Measurements from ENCODE around the gene LEKR1. TPM values are rescaled to one million over a fixed set of nuclear protein-coding genes. Genes with fewer than 3 reads are reported as not detected.

LEKR1 gene
- total RNA-seq, 1 donor from 2014 or later, result 0.52 TPM

DNA sequence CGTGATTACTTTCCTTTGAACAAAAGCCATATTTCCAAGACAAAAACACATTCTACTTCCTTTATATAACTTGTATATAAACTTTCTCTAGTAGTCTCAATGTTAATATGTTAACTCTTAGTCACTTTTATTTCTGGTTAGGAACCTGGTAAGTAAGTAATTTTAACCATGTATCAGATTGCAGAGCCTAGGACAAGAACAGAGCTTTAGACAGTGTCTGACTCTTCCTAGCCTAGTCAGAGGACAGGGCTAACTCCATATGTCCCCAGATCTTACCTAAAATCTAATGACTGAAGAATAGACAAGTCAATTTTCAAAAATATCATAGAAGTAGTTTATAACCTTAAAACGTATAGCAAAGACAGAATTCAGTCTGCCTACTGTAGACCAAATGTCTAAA is 8.3 kb downstream of the LEKR1 start:
- Histone ChIP-seq H3K27me3 (ENCODE audit: control insufficient read depth in 3 of 3, insufficient read depth in 3 of 3, low read length in 3 of 3) (no peaks in the 10 kb centered on the region), H3K4me1 (ENCODE audit: control insufficient read depth in 3 of 3, insufficient read depth in 3 of 3, low read length in 3 of 3) (no peaks in the 10 kb centered on the region), H3K4me3 (ENCODE audit: low read length in 3 of 3) (no peak overlapping the region), H3K9ac (ENCODE audit: low read depth in 1 of 3, low read length in 3 of 3) (no peak overlapping the region), H3K36me3 (ENCODE audit: control insufficient read depth in 3 of 3, insufficient read depth in 3 of 3, low read length in 3 of 3) (no peaks in the 10 kb centered on the region), H3K27ac (ENCODE audit: low read depth, low read length) (no peak overlapping the region), H3K9me3 (ENCODE audit: control insufficient read depth in 3 of 3, low read length in 3 of 3) (no peaks in the 10 kb centered on the region)

DNA sequence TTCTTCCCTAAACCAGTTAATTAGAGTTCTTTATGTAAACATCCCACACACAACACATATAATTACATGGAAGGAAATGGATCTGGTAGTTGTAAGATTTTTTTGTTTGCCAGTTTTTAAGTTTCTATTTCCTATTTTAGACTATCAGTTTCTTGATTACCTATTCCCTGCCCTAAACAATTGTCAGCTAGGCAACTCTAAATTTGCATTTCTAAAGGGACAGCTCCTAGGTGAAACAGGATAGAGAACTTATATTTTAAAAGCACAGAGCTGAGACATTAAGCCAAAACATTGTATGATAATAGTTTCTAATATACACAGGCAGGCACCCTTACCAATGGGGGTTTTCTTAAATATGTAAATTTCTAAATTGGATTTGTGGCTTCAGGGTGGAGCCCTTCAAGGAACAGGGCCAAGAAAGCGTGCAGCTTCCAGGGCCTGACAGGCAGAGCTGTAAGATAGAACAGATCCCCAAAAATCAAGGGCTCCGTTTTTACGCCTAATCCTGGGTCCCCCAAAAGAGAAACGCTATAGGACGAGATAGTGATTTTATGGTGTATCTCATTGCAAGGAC is 8.9 kb downstream of the LEKR1 start:
- Histone ChIP-seq H3K27me3 (ENCODE audit: control insufficient read depth in 3 of 3, insufficient read depth in 3 of 3, low read length in 3 of 3) (no peaks in the 10 kb centered on the region), H3K27ac (ENCODE audit: low read depth, low read length) (no peak overlapping the region), H3K9ac (ENCODE audit: low read depth in 1 of 3, low read length in 3 of 3) (no peak overlapping the region), H3K36me3 (ENCODE audit: control insufficient read depth in 3 of 3, insufficient read depth in 3 of 3, low read length in 3 of 3) (no peaks in the 10 kb centered on the region), H3K9me3 (ENCODE audit: control insufficient read depth in 3 of 3, low read length in 3 of 3) (no peaks in the 10 kb centered on the region), H3K4me1 (ENCODE audit: control insufficient read depth in 3 of 3, insufficient read depth in 3 of 3, low read length in 3 of 3) (no peaks in the 10 kb centered on the region), H3K4me3 (ENCODE audit: low read length in 3 of 3) (no peak overlapping the region)

DNA sequence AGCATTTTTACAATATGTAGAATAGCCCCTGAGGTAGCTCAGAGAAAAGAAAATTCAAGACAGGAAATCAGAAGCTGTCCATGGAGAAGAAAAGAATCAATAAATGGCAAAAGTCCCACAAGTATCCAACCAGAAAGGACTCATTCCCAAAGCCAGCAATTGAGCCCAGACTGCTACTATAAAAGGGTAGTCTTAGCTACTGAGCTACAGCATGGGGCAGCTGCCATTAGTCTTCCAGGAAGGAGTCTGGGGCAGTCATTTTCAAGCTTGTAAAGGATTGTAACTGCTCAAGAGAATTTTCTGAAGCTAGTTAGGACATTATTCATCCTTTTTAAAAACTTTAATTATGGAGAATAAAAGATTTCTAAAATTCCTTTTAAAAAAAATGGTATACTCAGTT is 10.5 kb downstream of the LEKR1 start:
- Histone ChIP-seq H3K4me3 (ENCODE audit: low read length in 3 of 3) (no peak overlapping the region), H3K27me3 (ENCODE audit: control insufficient read depth in 3 of 3, insufficient read depth in 3 of 3, low read length in 3 of 3) (no peaks in the 10 kb centered on the region), H3K36me3 (ENCODE audit: control insufficient read depth in 3 of 3, insufficient read depth in 3 of 3, low read length in 3 of 3) (no peaks in the 10 kb centered on the region), H3K4me1 (ENCODE audit: control insufficient read depth in 3 of 3, insufficient read depth in 3 of 3, low read length in 3 of 3) (no peaks in the 10 kb centered on the region), H3K9me3 (ENCODE audit: control insufficient read depth in 3 of 3, low read length in 3 of 3) (no peaks in the 10 kb centered on the region), H3K27ac (ENCODE audit: low read depth, low read length) (no peak overlapping the region), H3K9ac (ENCODE audit: low read depth in 1 of 3, low read length in 3 of 3) (no peak overlapping the region)

DNA sequence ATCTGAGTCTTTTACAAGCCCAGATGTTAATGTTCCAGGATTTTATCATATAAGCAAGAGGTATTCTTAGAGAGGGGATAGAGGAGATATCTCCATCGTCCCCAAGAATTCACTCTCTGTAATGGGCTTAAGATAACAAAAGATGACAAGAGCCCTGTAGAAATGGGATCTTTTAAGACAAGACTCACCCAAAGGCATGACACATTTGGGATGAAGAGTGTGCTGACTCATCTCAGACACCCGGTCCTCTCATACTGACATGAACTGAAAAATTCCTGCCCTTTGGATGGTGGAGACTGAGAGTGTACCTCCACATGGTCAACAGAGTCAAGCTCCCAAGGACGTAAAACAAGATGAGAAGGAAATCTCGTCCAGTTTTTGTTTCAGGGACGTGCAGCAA is 11.0 kb downstream of the LEKR1 start:
- Histone ChIP-seq H3K4me1 (ENCODE audit: control insufficient read depth in 3 of 3, insufficient read depth in 3 of 3, low read length in 3 of 3) (no peaks in the 10 kb centered on the region), H3K9ac (ENCODE audit: low read depth in 1 of 3, low read length in 3 of 3) (no peak overlapping the region), H3K9me3 (ENCODE audit: control insufficient read depth in 3 of 3, low read length in 3 of 3) (no peaks in the 10 kb centered on the region), H3K27ac (ENCODE audit: low read depth, low read length) (no peak overlapping the region), H3K27me3 (ENCODE audit: control insufficient read depth in 3 of 3, insufficient read depth in 3 of 3, low read length in 3 of 3) (no peaks in the 10 kb centered on the region), H3K4me3 (ENCODE audit: low read length in 3 of 3) (no peak overlapping the region), H3K36me3 (ENCODE audit: control insufficient read depth in 3 of 3, insufficient read depth in 3 of 3, low read length in 3 of 3) (no peaks in the 10 kb centered on the region)

DNA sequence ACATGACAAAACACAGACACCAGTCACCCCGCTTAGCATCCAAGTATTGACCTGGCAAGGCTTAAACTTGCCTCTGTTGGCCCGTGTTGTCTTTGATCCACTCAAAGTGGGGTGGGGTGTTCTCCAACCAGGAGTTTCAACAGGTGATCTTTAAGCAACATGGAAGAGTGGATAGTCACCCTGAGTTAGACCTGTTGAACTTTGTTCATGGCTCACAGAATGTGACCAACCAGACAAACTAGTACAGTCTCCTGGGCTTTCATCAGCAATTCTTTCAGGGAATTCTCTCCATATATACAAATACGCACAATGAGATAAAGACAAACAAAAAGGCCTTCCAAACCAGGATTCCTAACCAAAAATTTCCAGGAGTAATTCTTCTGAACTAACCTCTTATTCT is 11.9 kb downstream of the LEKR1 start:
- H3K4me1 ChIP-seq (ENCODE audit: control insufficient read depth in 3 of 3, insufficient read depth in 3 of 3, low read length in 3 of 3), result no peaks in the 10 kb centered on the region
- H3K9ac ChIP-seq (ENCODE audit: low read depth in 1 of 3, low read length in 3 of 3), result no peak overlapping the region
- H3K4me3 ChIP-seq (ENCODE audit: low read length in 3 of 3), result no peak overlapping the region
- H3K27ac ChIP-seq (ENCODE audit: low read depth, low read length), result no peak overlapping the region
- H3K27me3 ChIP-seq (ENCODE audit: control insufficient read depth in 3 of 3, insufficient read depth in 3 of 3, low read length in 3 of 3), result no peaks in the 10 kb centered on the region
- H3K9me3 ChIP-seq (ENCODE audit: control insufficient read depth in 3 of 3, low read length in 3 of 3), result no peaks in the 10 kb centered on the region
- no peaks in the 10 kb centered on the region for H3K36me3 ChIP-seq (ENCODE audit: control insufficient read depth in 3 of 3, insufficient read depth in 3 of 3, low read length in 3 of 3)

DNA sequence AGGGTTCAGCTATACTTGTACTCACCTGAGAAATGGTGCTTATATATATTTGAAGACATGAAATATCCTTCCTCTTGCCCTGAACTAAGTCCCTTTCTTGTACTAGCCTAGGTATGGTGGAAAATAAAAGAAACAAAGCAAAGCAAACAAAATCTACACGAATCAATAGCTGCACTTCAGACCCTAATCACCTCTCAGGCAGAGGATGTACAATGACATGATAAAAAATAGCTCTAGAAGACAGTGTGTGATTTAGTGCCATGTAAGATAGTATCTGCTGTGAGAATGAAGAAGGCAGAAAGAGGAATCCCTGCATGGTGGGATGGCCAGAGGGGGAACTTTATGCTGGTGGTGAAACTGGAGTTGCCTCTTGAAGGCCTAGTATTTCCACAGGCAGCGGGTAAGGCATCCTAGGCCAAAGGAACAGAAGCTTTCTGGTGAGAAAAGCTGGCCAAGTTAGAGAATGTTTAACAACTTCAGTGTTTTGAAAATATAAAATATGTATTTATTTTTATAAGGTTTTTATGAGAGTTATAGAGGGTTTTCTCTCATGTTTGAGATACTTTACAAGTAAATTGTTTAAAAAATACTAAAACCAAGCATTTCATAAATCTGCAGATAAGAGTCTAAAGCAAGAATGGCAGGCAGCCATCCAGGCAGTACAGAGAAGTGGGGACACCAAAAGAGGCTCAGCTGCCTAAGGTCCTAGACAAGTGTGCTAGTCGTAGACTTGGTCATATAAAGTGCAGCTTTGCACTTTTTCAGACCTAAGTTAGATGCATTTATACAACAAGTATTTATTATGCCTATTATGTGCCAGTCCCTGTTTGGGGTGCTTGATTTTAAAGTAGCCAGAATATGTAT is 14.9 kb downstream of the LEKR1 start:
- no peaks in the 10 kb centered on the region for H3K9me3 ChIP-seq (ENCODE audit: control insufficient read depth in 3 of 3, low read length in 3 of 3)
- H3K27ac ChIP-seq (ENCODE audit: low read depth, low read length), result no peak overlapping the region
- H3K4me1 ChIP-seq (ENCODE audit: control insufficient read depth in 3 of 3, insufficient read depth in 3 of 3, low read length in 3 of 3), result no peaks in the 10 kb centered on the region
- H3K36me3 ChIP-seq (ENCODE audit: control insufficient read depth in 3 of 3, insufficient read depth in 3 of 3, low read length in 3 of 3), result no peaks in the 10 kb centered on the region
- no peak overlapping the region for H3K4me3 ChIP-seq (ENCODE audit: low read length in 3 of 3)
- H3K9ac ChIP-seq (ENCODE audit: low read depth in 1 of 3, low read length in 3 of 3), result no peak overlapping the region
- H3K27me3 ChIP-seq (ENCODE audit: control insufficient read depth in 3 of 3, insufficient read depth in 3 of 3, low read length in 3 of 3), result no peaks in the 10 kb centered on the region

DNA sequence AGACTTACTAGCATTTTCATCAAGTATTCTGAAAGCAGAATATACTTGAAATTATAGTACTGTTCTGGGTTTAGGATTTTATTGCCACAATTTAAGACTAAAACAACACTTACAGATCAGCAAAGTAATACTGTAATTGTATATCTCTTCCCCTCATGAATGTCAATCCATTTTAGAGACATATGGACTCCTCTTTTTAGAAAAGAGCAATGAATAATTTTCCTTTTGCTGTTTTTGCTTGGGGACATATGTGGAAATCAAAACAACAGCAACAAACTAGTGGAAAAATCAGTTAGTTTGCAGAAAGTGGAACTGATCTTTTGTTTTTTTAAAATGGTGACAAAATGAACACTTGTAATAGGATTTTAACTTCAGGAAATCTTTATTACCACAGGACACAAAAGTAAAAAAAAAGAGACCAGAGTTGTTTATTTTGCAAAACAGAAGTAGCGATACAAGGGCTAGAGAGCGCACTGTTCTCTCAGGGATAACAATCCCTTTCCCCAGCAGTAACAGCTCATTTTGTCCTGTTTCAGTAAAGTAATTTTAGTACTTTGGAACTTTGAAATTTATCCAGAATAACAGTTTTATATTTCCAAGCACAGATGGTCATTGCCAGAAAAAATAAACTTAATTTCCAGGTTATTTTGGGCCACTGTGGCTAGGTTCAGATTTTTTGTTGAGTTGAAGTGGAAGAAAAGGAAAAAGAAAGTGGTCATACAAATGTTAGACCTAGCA is 17.1 kb downstream of the LEKR1 start:
- no peak overlapping the region for H3K4me3 ChIP-seq (ENCODE audit: low read length in 3 of 3)
- H3K36me3 ChIP-seq (ENCODE audit: control insufficient read depth in 3 of 3, insufficient read depth in 3 of 3, low read length in 3 of 3), result no peaks in the 10 kb centered on the region
- H3K27ac ChIP-seq (ENCODE audit: low read depth, low read length), result no peak overlapping the region
- H3K9ac ChIP-seq (ENCODE audit: low read depth in 1 of 3, low read length in 3 of 3), result no peak overlapping the region
- H3K9me3 ChIP-seq (ENCODE audit: control insufficient read depth in 3 of 3, low read length in 3 of 3), result no peaks in the 10 kb centered on the region
- no peaks in the 10 kb centered on the region for H3K4me1 ChIP-seq (ENCODE audit: control insufficient read depth in 3 of 3, insufficient read depth in 3 of 3, low read length in 3 of 3)
- H3K27me3 ChIP-seq (ENCODE audit: control insufficient read depth in 3 of 3, insufficient read depth in 3 of 3, low read length in 3 of 3), result no peaks in the 10 kb centered on the region

DNA sequence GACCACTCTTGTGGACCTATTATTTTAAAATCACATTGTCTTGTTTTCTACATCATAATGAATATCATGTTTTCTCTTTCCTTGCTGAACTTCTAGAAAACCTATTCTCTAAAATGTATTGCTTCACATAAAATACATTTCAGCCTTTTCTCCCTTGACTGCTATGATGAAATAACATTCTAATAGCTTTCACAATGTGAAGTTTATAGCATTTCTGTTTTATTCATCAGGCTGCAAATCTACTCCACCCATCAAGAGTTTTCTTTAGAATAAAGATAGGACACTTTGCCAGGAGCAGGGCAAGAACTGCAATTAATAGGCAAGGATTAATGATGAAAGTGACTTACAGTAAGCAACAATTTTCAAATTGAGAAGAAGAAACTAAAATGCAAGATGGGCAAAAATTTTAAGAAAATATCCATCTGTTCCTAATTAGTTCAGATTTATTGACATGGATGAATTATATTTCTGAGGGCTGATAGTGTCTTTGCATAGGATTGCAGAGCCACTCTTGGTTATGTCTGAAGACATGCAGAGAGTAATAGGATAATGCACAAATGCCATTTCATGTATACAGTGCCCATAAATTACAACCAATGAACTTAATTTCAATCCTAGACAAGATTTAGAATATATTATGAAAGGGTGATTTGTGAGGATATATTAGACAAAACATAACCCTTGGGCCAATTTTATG is 21.7 kb downstream of the LEKR1 start:
- no peak overlapping the region for H3K27ac ChIP-seq (ENCODE audit: low read depth, low read length)
- H3K4me3 ChIP-seq (ENCODE audit: low read length in 3 of 3), result no peak overlapping the region
- H3K4me1 ChIP-seq (ENCODE audit: control insufficient read depth in 3 of 3, insufficient read depth in 3 of 3, low read length in 3 of 3), result no peaks in the 10 kb centered on the region
- no peaks in the 10 kb centered on the region for H3K27me3 ChIP-seq (ENCODE audit: control insufficient read depth in 3 of 3, insufficient read depth in 3 of 3, low read length in 3 of 3)
- no peak overlapping the region for H3K9ac ChIP-seq (ENCODE audit: low read depth in 1 of 3, low read length in 3 of 3)
- H3K36me3 ChIP-seq (ENCODE audit: control insufficient read depth in 3 of 3, insufficient read depth in 3 of 3, low read length in 3 of 3), result no peaks in the 10 kb centered on the region
- H3K9me3 ChIP-seq (ENCODE audit: control insufficient read depth in 3 of 3, low read length in 3 of 3), result no peaks in the 10 kb centered on the region

DNA sequence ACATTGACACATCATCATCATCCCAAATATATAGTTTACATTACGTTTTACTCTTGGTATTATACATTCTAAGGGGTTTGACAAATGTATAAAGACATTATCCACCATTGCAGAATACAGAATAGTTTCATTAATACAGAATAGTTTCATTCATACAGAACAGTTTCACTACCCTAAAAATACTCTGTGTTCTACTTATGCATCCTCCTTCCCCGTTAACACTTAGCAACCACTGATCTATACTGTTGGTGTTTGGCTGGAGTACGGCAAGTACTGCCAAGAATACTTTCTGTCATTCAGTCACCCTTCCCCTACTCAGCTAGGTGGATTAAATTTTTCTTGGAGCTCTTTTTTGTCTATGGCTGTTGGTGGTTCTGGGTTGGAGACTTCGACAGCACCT is 33.4 kb downstream of the LEKR1 start:
- Histone ChIP-seq H3K9me3 (ENCODE audit: control insufficient read depth in 3 of 3, low read length in 3 of 3) (no peaks in the 10 kb centered on the region), H3K27ac (ENCODE audit: low read depth, low read length) (no peak overlapping the region)

More for the DNA sequence above, 33.4 kb downstream of the LEKR1 start:
- H3K27me3 ChIP-seq (ENCODE audit: control insufficient read depth in 3 of 3, insufficient read depth in 3 of 3, low read length in 3 of 3), result no peaks in the 10 kb centered on the region
- no peaks in the 10 kb centered on the region for H3K36me3 ChIP-seq (ENCODE audit: control insufficient read depth in 3 of 3, insufficient read depth in 3 of 3, low read length in 3 of 3)
- H3K4me3 ChIP-seq (ENCODE audit: low read length in 3 of 3), result no peak overlapping the region
- H3K4me1 ChIP-seq (ENCODE audit: control insufficient read depth in 3 of 3, insufficient read depth in 3 of 3, low read length in 3 of 3), result no peaks in the 10 kb centered on the region
- no peak overlapping the region for H3K9ac ChIP-seq (ENCODE audit: low read depth in 1 of 3, low read length in 3 of 3)

Data from skeletal muscle tissue (tissue), 4 donors.